Endodermal cell (in vitro differentiated cells): ENCODE results near the gene NKD2. TPM values are rescaled to one million over a fixed set of nuclear protein-coding genes. Genes with fewer than 3 reads are reported as not detected.

Source experiments
- DNase-seq: peaks from one replicate; pipeline ENCODE4 v3.0.0-alpha.2; 2017
- H3K27ac ChIP-seq: 2 replicates; pipeline ENCODE4 v1.5.1; 2013; ENCODE audit warnings: mild to moderate bottlenecking, low read depth, low read length, moderate library complexity
- H3K27me3 ChIP-seq: 2 replicates; pipeline ENCODE4 v1.6.1; 2013; ENCODE audit warnings: mild to moderate bottlenecking, low read length, moderate library complexity; ENCODE audit not compliant: insufficient read depth, control insufficient read depth, poor library complexity, severe bottlenecking
- H3K36me3 ChIP-seq: 2 replicates; pipeline ENCODE4 v1.7.0; 2013; ENCODE audit warnings: mild to moderate bottlenecking, low read length, moderate library complexity; ENCODE audit not compliant: control insufficient read depth, insufficient read depth
- H3K4me1 ChIP-seq: one replicate; pipeline ENCODE4 v1.7.0; 2013; ENCODE audit warnings: low read length; ENCODE audit not compliant: control insufficient read depth, insufficient read depth
- H3K4me3 ChIP-seq: 2 replicates; pipeline ENCODE4 v1.5.1; 2013; ENCODE audit warnings: mild to moderate bottlenecking, low read length, moderate library complexity
- H3K9ac ChIP-seq: 2 replicates; pipeline ENCODE4 v1.6.1; 2013; ENCODE audit warnings: mild to moderate bottlenecking, low read length, moderate library complexity; ENCODE audit not compliant: poor library complexity, severe bottlenecking; ENCODE audit errors: extremely low read depth
- H3K9me3 ChIP-seq: 2 replicates; pipeline ENCODE4 v1.6.1; 2013; ENCODE audit warnings: mild to moderate bottlenecking, low read length, moderate library complexity; ENCODE audit not compliant: control insufficient read depth
- H3K27ac Mint-ChIP-seq: 2 replicates; pipeline ENCODE4 v1.8.0; 2020; ENCODE audit warnings: mixed read lengths
- H3K27me3 Mint-ChIP-seq: 2 replicates; pipeline ENCODE4 v1.8.0; 2021; ENCODE audit warnings: mild to moderate bottlenecking, mixed read lengths; ENCODE audit not compliant: insufficient read depth
- H3K36me3 Mint-ChIP-seq: 2 replicates; pipeline ENCODE4 v1.8.0; 2020; ENCODE audit warnings: low read depth, mixed read lengths
- H3K4me1 Mint-ChIP-seq: 2 replicates; pipeline ENCODE4 v1.8.0; 2020; ENCODE audit warnings: mixed read lengths
- H3K4me3 Mint-ChIP-seq: 2 replicates; pipeline ENCODE4 v1.8.0; 2020; ENCODE audit warnings: mild to moderate bottlenecking, moderate library complexity, mixed read lengths
- H3K9me3 Mint-ChIP-seq: 2 replicates; pipeline ENCODE4 v1.8.0; 2020; ENCODE audit warnings: mild to moderate bottlenecking, mixed read lengths
- WGBS, 2 experiments: methylation state at CpG; one replicate each; pipeline versions ENCODE4 v1.1.5 to v1.1.7; 2013; ENCODE audit warnings: missing lambda C conversion rate in 2 of 2, mixed read lengths in 1 of 2; ENCODE audit not compliant: insufficient coverage in 1 of 2, insufficient read length in 1 of 2; 5-methylcytosine and 5-hydroxymethylcytosine counted together
- microRNA-seq: library from miRNA; unstranded; fragments of <30 nt; microRNA quantifications from one replicate; pipeline ENCODE4 v1.2.0, GENCODE V29; 2020; ENCODE audit warnings: borderline microRNAs expressed
- total RNA-seq, 2 donors: library from RNA; stranded (reverse); fragmentation: NEBNext Ultra II Directional in 1 of 2; extraction: Animal tissue kit (Norgen Biotek cat#: 25700) in 1 of 2; gene quantifications; 2 replicates in 1 of 2; 3 replicates in 1 of 2; pipeline ENCODE4 v1.2.1, GENCODE V29; 2021
- TF ChIP-seq, protein P1 (sequence below): fragments of 200-600 bp; sonication (generic); conservative IDR thresholded peaks from 2 replicates; pipeline ENCODE4 v1.5.0; 2021; ENCODE audit warnings: antibody characterized with exemption, mild to moderate bottlenecking

Gene NKD2
- total RNA-seq, 2 donors from 2014 or later: 11.2 to 13.9 TPM

GRCh38 chr5:1086871-1087270 is 78.3 kb downstream of the NKD2 start:
- WGBS, 2 experiments: 96 to 98% methylated on average over 28 to 31 of the region's 31 CpGs
- no peaks in the 10 kb centered on the region for H3K9me3 Mint-ChIP-seq
- Histone ChIP-seq H3K27ac (no peak overlapping the region), H3K9ac (no peak overlapping the region), H3K36me3 (peaks cover 12% of the 10 kb centered on the region), H3K9me3 (no peaks in the 10 kb centered on the region), H3K4me3 (no peak overlapping the region), H3K27me3 (no peaks in the 10 kb centered on the region), H3K4me1 (no peaks in the 10 kb centered on the region)
- H3K36me3 Mint-ChIP-seq: peaks cover 24% of the 10 kb centered on the region
- no peaks in the 10 kb centered on the region for H3K4me1 Mint-ChIP-seq
- H3K27ac Mint-ChIP-seq: no peak overlapping the region
- TF ChIP-seq, protein P1, sequence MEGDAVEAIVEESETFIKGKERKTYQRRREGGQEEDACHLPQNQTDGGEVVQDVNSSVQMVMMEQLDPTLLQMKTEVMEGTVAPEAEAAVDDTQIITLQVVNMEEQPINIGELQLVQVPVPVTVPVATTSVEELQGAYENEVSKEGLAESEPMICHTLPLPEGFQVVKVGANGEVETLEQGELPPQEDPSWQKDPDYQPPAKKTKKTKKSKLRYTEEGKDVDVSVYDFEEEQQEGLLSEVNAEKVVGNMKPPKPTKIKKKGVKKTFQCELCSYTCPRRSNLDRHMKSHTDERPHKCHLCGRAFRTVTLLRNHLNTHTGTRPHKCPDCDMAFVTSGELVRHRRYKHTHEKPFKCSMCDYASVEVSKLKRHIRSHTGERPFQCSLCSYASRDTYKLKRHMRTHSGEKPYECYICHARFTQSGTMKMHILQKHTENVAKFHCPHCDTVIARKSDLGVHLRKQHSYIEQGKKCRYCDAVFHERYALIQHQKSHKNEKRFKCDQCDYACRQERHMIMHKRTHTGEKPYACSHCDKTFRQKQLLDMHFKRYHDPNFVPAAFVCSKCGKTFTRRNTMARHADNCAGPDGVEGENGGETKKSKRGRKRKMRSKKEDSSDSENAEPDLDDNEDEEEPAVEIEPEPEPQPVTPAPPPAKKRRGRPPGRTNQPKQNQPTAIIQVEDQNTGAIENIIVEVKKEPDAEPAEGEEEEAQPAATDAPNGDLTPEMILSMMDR: no peak
- no peaks in the 10 kb centered on the region for H3K27me3 Mint-ChIP-seq
- no peak overlapping the region for H3K4me3 Mint-ChIP-seq
- no peak for DNase-seq

DNA sequence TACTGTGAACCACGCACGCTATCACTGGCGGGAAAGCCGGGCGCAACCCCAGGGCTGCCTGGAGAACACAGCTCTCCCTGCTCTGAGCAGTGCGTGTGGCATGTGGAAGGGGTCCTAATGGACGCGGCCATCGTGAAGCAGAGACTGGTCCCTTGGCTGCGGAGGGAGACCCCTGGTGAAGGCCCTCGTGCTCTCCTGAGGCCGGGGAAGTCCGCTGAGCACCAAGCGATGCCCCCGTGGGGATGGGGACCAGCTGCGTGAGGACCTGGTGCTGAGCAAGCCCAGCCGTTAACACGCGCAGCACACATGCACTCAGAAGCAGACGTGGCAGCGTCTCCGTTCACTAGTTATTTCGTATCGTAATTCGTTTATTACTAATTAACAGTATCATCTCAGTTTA is 78.8 kb downstream of the NKD2 start:
- Histone ChIP-seq H3K4me1 (no peaks in the 10 kb centered on the region), H3K4me3 (no peak overlapping the region), H3K27ac (no peak overlapping the region), H3K9me3 (no peaks in the 10 kb centered on the region), H3K27me3 (no peaks in the 10 kb centered on the region), H3K9ac (no peak overlapping the region), H3K36me3 (peaks cover 12% of the 10 kb centered on the region)
- Mint-ChIP-seq H3K9me3 (no peaks in the 10 kb centered on the region), H3K27me3 (no peaks in the 10 kb centered on the region), H3K4me3 (no peak overlapping the region), H3K4me1 (no peaks in the 10 kb centered on the region), H3K36me3 (peaks cover 26% of the 10 kb centered on the region), H3K27ac (no peak overlapping the region)
- TF ChIP-seq, protein P1: no peak
- WGBS, 2 experiments: 93 to 97% methylated on average over 16 to 25 of the region's 25 CpGs
- DNase-seq: no peak

DNA sequence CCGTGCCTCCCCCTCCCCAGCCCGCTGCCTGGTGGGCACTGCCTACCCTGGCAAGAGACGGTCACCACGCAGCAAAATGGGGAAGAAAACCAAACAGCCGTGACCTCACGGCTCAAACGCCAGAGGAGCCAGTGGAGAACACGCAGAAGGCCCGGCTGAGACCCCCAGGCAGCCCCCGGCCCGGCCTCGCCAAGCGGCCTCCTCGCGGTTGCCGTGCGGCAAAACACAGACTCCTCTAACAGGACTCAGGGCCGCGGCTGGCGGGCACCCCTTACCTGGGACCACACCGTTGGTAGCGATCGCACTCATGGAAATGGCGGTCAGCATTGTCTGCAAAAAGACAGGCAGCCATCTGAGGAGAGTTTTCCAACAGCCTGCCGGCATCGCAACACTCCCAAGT is 79.4 kb downstream of the NKD2 start:
- Mint-ChIP-seq H3K4me1 (no peaks in the 10 kb centered on the region), H3K27me3 (no peaks in the 10 kb centered on the region), H3K9me3 (no peaks in the 10 kb centered on the region), H3K4me3 (no peak overlapping the region), H3K27ac (no peak overlapping the region), H3K36me3 (peaks cover 30% of the 10 kb centered on the region)
- H3K27me3 ChIP-seq: no peaks in the 10 kb centered on the region
- H3K36me3 ChIP-seq: peaks cover 12% of the 10 kb centered on the region
- WGBS, 2 experiments: 92 to 94% methylated on average over 16 to 26 of the region's 26 CpGs
- no peak overlapping the region for H3K4me3 ChIP-seq
- H3K9ac ChIP-seq: no peak overlapping the region
- TF ChIP-seq, protein P1: no peak
- no peaks in the 10 kb centered on the region for H3K9me3 ChIP-seq
- no peak overlapping the region for H3K27ac ChIP-seq
- H3K4me1 ChIP-seq: no peaks in the 10 kb centered on the region
- no peak for DNase-seq

Small RNA genes lying within 50 kb of the gene (microRNA-seq; reads per million reads assigned to microRNA genes)
- gene MIR4635: not detected

Other genes with a start within 250 kb of the NKD2 start
- gene ZDHHC11B, start 224.1 kb upstream of the NKD2 start, total RNA-seq: 1 to 10 TPM in 1 of 2 donors, under 1 TPM in 1; 0.75 to 1.3 TPM
- 10 to 100 TPM; 10.6 to 28.9 TPM for gene ZDHHC11, start 157.8 kb upstream of the NKD2 start, total RNA-seq
- gene BRD9, start 116.0 kb upstream of the NKD2 start, total RNA-seq: 10 to 100 TPM; 58.2 to 67.9 TPM
- 10 to 100 TPM; 21.9 to 32.4 TPM for gene TRIP13, start 115.9 kb upstream of the NKD2 start, total RNA-seq
- gene SLC12A7, start 103.3 kb downstream of the NKD2 start, total RNA-seq: 10 to 100 TPM; 58.9 to 61.6 TPM
- gene SLC6A19, start 192.8 kb downstream of the NKD2 start, total RNA-seq: under 1 TPM; 0.09 to 0.15 TPM
- gene SLC6A18, start 216.6 kb downstream of the NKD2 start, total RNA-seq: not detected